Adrenal gland (tissue), 12 donors: ENCODE results near the gene THAP4. TPM values are rescaled to one million over a fixed set of nuclear protein-coding genes. Genes with fewer than 3 reads are reported as not detected.
A peak's percentile ranks its signal among the peaks of the same experiment; 100 is the strongest.

ENCODE experiments used
- DNase-seq, 7 donors: peaks; one replicate each; pipeline ENCODE4 v3.0.0-alpha.2; 2019 to 2020
- H3K27ac ChIP-seq, 5 donors: fragments of 200-600 bp; sonication (generic) in 4 of 5; 1 replicate in 3 of 5; 2 replicates in 2 of 5; pipeline versions ENCODE4 v1.5.1 to v1.8.0; 2016 to 2020; ENCODE audit warnings: mild to moderate bottlenecking in 1 of 5
- H3K27me3 ChIP-seq: fragments of 200-600 bp; 2 replicates; pipeline ENCODE4 v1.8.0; 2021
- H3K36me3 ChIP-seq, 2 donors: fragments of 200-600 bp; replicated peaks in 1 of 2; 1 replicate in 1 of 2; 2 replicates in 1 of 2; pipeline versions ENCODE4 v1.5.1 to v1.8.0; 2018 to 2022
- H3K4me1 ChIP-seq, 2 donors: fragments of 200-600 bp; replicated peaks in 1 of 2; 1 replicate in 1 of 2; 2 replicates in 1 of 2; pipeline versions ENCODE4 v1.5.1 to v1.8.0; 2018 to 2021
- H3K4me3 ChIP-seq, 4 donors: fragments of 200-600 bp; sonication (generic) in 3 of 4; one replicate each; pipeline ENCODE4 v1.5.1; 2016 to 2018
- H3K9me3 ChIP-seq, 3 donors: fragments of 200-600 bp; sonication (generic) in 1 of 3; replicated peaks in 1 of 3; 1 replicate in 2 of 3; 2 replicates in 1 of 3; pipeline versions ENCODE4 v1.5.1 to v1.8.0; 2016 to 2021
- CTCF ChIP-seq, 6 experiments: fragments of 450-650 bp in 4 of 6; fragments of 200-600 bp in 2 of 6; sonication (generic) in 1 of 6; IDR thresholded peaks; 1 replicate in 5 of 6; 2 replicates in 1 of 6; pipeline versions ENCODE4 v1.5.1 to v1.8.0; 2016 to 2021; ENCODE audit warnings: antibody characterized with exemption in 6 of 6, mild to moderate bottlenecking in 2 of 6, moderate library complexity in 1 of 6
- POLR2A ChIP-seq, 2 donors: fragments of 450-650 bp; IDR thresholded peaks; one replicate each; pipeline ENCODE4 v1.6.1; 2017; ENCODE audit warnings: antibody characterized with exemption in 2 of 2, mild to moderate bottlenecking in 2 of 2, moderate library complexity in 1 of 2
- WGBS, 4 donors: extraction: QIAGEN DNeasy Blood & Tissue Kit in 2 of 4; methylation state at CpG; one replicate each; pipeline versions ENCODE4 v1.1.5 to v1.1.7; 2013 to 2017; 5-methylcytosine and 5-hydroxymethylcytosine counted together
- intact Hi-C, 2 donors: fragments of 100-400 bp; cut with DNase I; formaldehyde crosslinking; loops; one replicate each; pipeline versions ENCODE4 v1.14.1 to v1.15.0; 2022 to 2023
- polyA plus RNA-seq, 3 donors: library from polyadenylated mRNA; stranded (reverse); fragments of 200-250 nt in 2 of 3; fragments of 350-450 nt in 1 of 3; fragmentation: Illumina TruSeq in 1 of 3; extraction: RNeasy Lipid Tissue Mini Kit (QIAGEN cat#74804) in 1 of 3; gene quantifications; one replicate each; pipeline ENCODE4 v1.2.3, GENCODE V29; 2013 to 2014
- total RNA-seq, 9 donors: library from RNA; depleted of rRNA in 4 of 9; stranded (reverse); fragments of >200 nt in 4 of 9; fragments of 120-200 nt in 1 of 9; fragmentation: NEBNext Ultra II Directional in 1 of 9; extraction: Animal tissue kit (Norgen Biotek cat#: 25700) in 1 of 9; gene quantifications; one replicate each; pipeline versions ENCODE4 v1.1.0 to v1.2.4, GENCODE V29; 2013 to 2023
- donor health status: healthy with polysubstance abuse.
- donor health status: Bipolar disorder and iron deficiency.
- donor health status: DM: yes; HTN: yes; CAD: no.
- donor health status: DM: no; HTN: no; CAD: no.
- donor health status: DM: no; HTN: no; CAD: no.
- donor health status: DM: yes; HTN: yes; CAD: no.

THAP4 gene
- total and polyA plus RNA-seq, 12 donors: 23.9 to 62.9 (median 41.1) TPM

- DNase-seq: peak in 2 of 7 donors; percentile 19 to 58
- Histone ChIP-seq H3K27ac (peak overlapping the region in 1 of 5 donors; percentile 32), H3K27me3 (no peaks in the 10 kb centered on the region), H3K4me3 (peak overlapping the region in 2 of 4 donors; percentile 3 to 58), H3K4me1 (peaks cover 12 to 16% of the 10 kb centered on the region in 2 donors), H3K9me3 (no peaks in the 10 kb centered on the region), H3K36me3 (no peaks in the 10 kb centered on the region)
- 45 to 68% (median 59%) methylated on average over 2 to 10 of the region's 10 CpGs for WGBS, 4 donors
- TF ChIP-seq CTCF (IDR thresholded peaks at IDR 0.05) (no peak), POLR2A (IDR thresholded peaks at IDR 0.05) (no peak)
- intact Hi-C loops: no loop called here
Observed at GRCh38 chr2:241540401-241540770, 96.6 kb downstream of the THAP4 start.

GRCh38 chr2:241539616-241540374 is 97.2 kb downstream of the THAP4 start:
- Histone ChIP-seq H3K9me3 (no peaks in the 10 kb centered on the region), H3K4me1 (peaks cover 12 to 16% of the 10 kb centered on the region in 2 donors), H3K36me3 (no peaks in the 10 kb centered on the region), H3K27ac (peak overlapping the region in 1 of 5 donors; percentile 32), H3K4me3 (no peak overlapping the region), H3K27me3 (no peaks in the 10 kb centered on the region)
- intact Hi-C loops: no loop called here
- WGBS, 4 donors: 95 to 97% (median 97%) methylated on average over 4 to 11 of the region's 11 CpGs
- no peak for TF ChIP-seq POLR2A (IDR thresholded peaks at IDR 0.05)
- TF ChIP-seq CTCF (IDR thresholded peaks at IDR 0.05): no peak
- DNase-seq: no peak

- Histone ChIP-seq H3K36me3 (no peaks in the 10 kb centered on the region), H3K27ac (no peak overlapping the region), H3K4me3 (no peak overlapping the region), H3K4me1 (peaks cover 12 to 16% of the 10 kb centered on the region in 2 donors), H3K27me3 (no peaks in the 10 kb centered on the region), H3K9me3 (no peaks in the 10 kb centered on the region)
- TF ChIP-seq POLR2A (IDR thresholded peaks at IDR 0.05) (no peak), CTCF (IDR thresholded peaks at IDR 0.05) (no peak)
- DNase-seq: no peak
- 87 to 93% (median 88%) methylated on average over 13 to 15 of the region's 15 CpGs for WGBS, 4 donors
- intact Hi-C loops: no loop called here
Observed at GRCh38 chr2:241538838-241539615, 97.9 kb downstream of the THAP4 start.

GRCh38 chr2:241535871-241536655 is 100.9 kb downstream of the THAP4 start:
- Histone ChIP-seq H3K27me3 (no peaks in the 10 kb centered on the region), H3K36me3 (no peaks in the 10 kb centered on the region), H3K27ac (no peak overlapping the region), H3K4me3 (no peak overlapping the region), H3K9me3 (no peaks in the 10 kb centered on the region), H3K4me1 (peaks cover 5 to 6% of the 10 kb centered on the region in 2 donors)
- WGBS, 4 donors: 65 to 75% (median 72%) methylated on average over 13 of the region's 13 CpGs
- TF ChIP-seq POLR2A (IDR thresholded peaks at IDR 0.05): no peak
- TF ChIP-seq CTCF (IDR thresholded peaks at IDR 0.05): no peak
- intact Hi-C loops: no loop called here
- no peak for DNase-seq
